ENCODE data around the gene ZNF350.
"Not testable (repeated sequence)": the region's sequence is repeated elsewhere in the genome, so short reads cannot be mapped to it uniquely, and the experiment has no call there.

Gene ZNF350

GRCh38 chr19:51986309-51987291 is at the start of gene ZNF350:
Gene ZNF350 (minus strand): TSS chr19:51986840. CDS start chr19:51974360, 12,480 bp downstream.
- peak; percentile 32 to 95 for DNase-seq (ENCODE audit: low read depth in 1 of 2, low spot score in 1 of 2)
- in situ Hi-C loops (cut with HindIII; ENCODE audit: low pct_unique_long_range_greater_than_20kb, low sequenced_read_pairs): no loop called here
- no peak for TF ChIP-seq JUND (IDR thresholded peaks at IDR 0.05; ENCODE audit: low read depth)

GRCh38 chr19:52034051-52034728 is 47.5 kb upstream of the ZNF350 start:
- DNase-seq (ENCODE audit: low read depth in 1 of 2, low spot score in 1 of 2): no peak
- in situ Hi-C loops (cut with HindIII; ENCODE audit: low pct_unique_long_range_greater_than_20kb, low sequenced_read_pairs): no loop called here
- TF ChIP-seq JUND (IDR thresholded peaks at IDR 0.05; ENCODE audit: low read depth): no peak

- no peak for DNase-seq (ENCODE audit: low read depth in 1 of 2, low spot score in 1 of 2)
- TF ChIP-seq JUND (IDR thresholded peaks at IDR 0.05; ENCODE audit: low read depth): no peak
- in situ Hi-C loops (cut with HindIII; ENCODE audit: low pct_unique_long_range_greater_than_20kb, low sequenced_read_pairs): no loop called here
These were observed 42.1 kb upstream of the ZNF350 start for GRCh38 chr19:52028780-52029123.

GRCh38 chr19:52028027-52028779 is 41.6 kb upstream of the ZNF350 start, which contains the start of gene ZNF614:
Gene ZNF614 (minus strand): TSS chr19:52028379. CDS start chr19:52025745, 2,634 bp downstream.
- in situ Hi-C loops (cut with HindIII; ENCODE audit: low pct_unique_long_range_greater_than_20kb, low sequenced_read_pairs): no loop called here
- peak; percentile 49 to 87 for DNase-seq (ENCODE audit: low read depth in 1 of 2, low spot score in 1 of 2)

GRCh38 chr19:52026255-52026990 is 39.8 kb upstream of the ZNF350 start:
- DNase-seq (ENCODE audit: low read depth in 1 of 2, low spot score in 1 of 2); in situ Hi-C loops (cut with HindIII; ENCODE audit: low pct_unique_long_range_greater_than_20kb, low sequenced_read_pairs): not testable (repeated sequence)

More at GRCh38 chr19:52028027-52028779, 41.6 kb upstream of the ZNF350 start, which contains the start of gene ZNF614:
- TF ChIP-seq JUND (IDR thresholded peaks at IDR 0.05; ENCODE audit: low read depth): no peak

GRCh38 chr19:52024478-52024877 is 37.8 kb upstream of the ZNF350 start:
- DNase-seq (ENCODE audit: low read depth in 1 of 2, low spot score in 1 of 2); in situ Hi-C loops (cut with HindIII; ENCODE audit: low pct_unique_long_range_greater_than_20kb, low sequenced_read_pairs): not testable (repeated sequence)

- TF ChIP-seq JUND (IDR thresholded peaks at IDR 0.05; ENCODE audit: low read depth): no peak
- DNase-seq (ENCODE audit: low read depth in 1 of 2, low spot score in 1 of 2): no peak
- in situ Hi-C loops (cut with HindIII; ENCODE audit: low pct_unique_long_range_greater_than_20kb, low sequenced_read_pairs): no loop called here
These were observed 35.6 kb upstream of the ZNF350 start for GRCh38 chr19:52022193-52022592.

- in situ Hi-C loops (cut with HindIII; ENCODE audit: low pct_unique_long_range_greater_than_20kb, low sequenced_read_pairs): no loop called here
- DNase-seq (ENCODE audit: low read depth in 1 of 2, low spot score in 1 of 2): no peak
- no peak for TF ChIP-seq JUND (IDR thresholded peaks at IDR 0.05; ENCODE audit: low read depth)
These were observed 33.9 kb upstream of the ZNF350 start for GRCh38 chr19:52020506-52020905.

GRCh38 chr19:52010674-52011073 is 24.0 kb upstream of the ZNF350 start:
- DNase-seq (ENCODE audit: low read depth in 1 of 2, low spot score in 1 of 2): no peak
- in situ Hi-C loops (cut with HindIII; ENCODE audit: low pct_unique_long_range_greater_than_20kb, low sequenced_read_pairs): no loop called here
- TF ChIP-seq JUND (IDR thresholded peaks at IDR 0.05; ENCODE audit: low read depth): no peak

GRCh38 chr19:52007806-52008557 is 21.3 kb upstream of the ZNF350 start, which contains the start of gene ZNF615:
Gene ZNF615 (minus strand): TSS chr19:52008211. CDS start chr19:52003711, 4,500 bp downstream.
- in situ Hi-C loops (cut with HindIII; ENCODE audit: low pct_unique_long_range_greater_than_20kb, low sequenced_read_pairs): no loop called here
- TF ChIP-seq JUND (IDR thresholded peaks at IDR 0.05; ENCODE audit: low read depth): no peak
- peak; percentile 22 to 88 for DNase-seq (ENCODE audit: low read depth in 1 of 2, low spot score in 1 of 2)

- DNase-seq (ENCODE audit: low read depth in 1 of 2, low spot score in 1 of 2): no peak
- in situ Hi-C loops (cut with HindIII; ENCODE audit: low pct_unique_long_range_greater_than_20kb, low sequenced_read_pairs): no loop called here
- TF ChIP-seq JUND (IDR thresholded peaks at IDR 0.05; ENCODE audit: low read depth): no peak
These were observed 20.8 kb upstream of the ZNF350 start for GRCh38 chr19:52007451-52007805.

Measured in T47D (cell line).